Measurements from ENCODE around the gene PHLDA2.
"Not testable (repeated sequence)": the region's sequence is repeated elsewhere in the genome, so short reads cannot be mapped to it uniquely, and the experiment has no call there.

Gene PHLDA2

GRCh38 chr11:2914455-2915195 is 14.6 kb downstream of the PHLDA2 start:
- no peak for DNase-seq (ENCODE audit: low spot score)

GRCh38 chr11:2913776-2914175 is 15.4 kb downstream of the PHLDA2 start:
- DNase-seq (ENCODE audit: low spot score): no peak

- no peak for DNase-seq (ENCODE audit: low spot score)
Measured at GRCh38 chr11:2913019-2913431, 16.2 kb downstream of the PHLDA2 start.

- DNase-seq (ENCODE audit: low spot score): no peak
Measured at GRCh38 chr11:2912498-2912897, 16.7 kb downstream of the PHLDA2 start.

GRCh38 chr11:2911785-2912391 is 17.3 kb downstream of the PHLDA2 start:
- DNase-seq (ENCODE audit: low spot score): no peak

- no peak for DNase-seq (ENCODE audit: low spot score)
Measured at GRCh38 chr11:2911088-2911784, 18.0 kb downstream of the PHLDA2 start.

GRCh38 chr11:2910401-2910955 is 18.7 kb downstream of the PHLDA2 start:
- no peak for DNase-seq (ENCODE audit: low spot score)

- no peak for DNase-seq (ENCODE audit: low spot score)
Measured at GRCh38 chr11:2909133-2909902, 19.9 kb downstream of the PHLDA2 start.

GRCh38 chr11:2908130-2908529 is 21.1 kb downstream of the PHLDA2 start:
- DNase-seq (ENCODE audit: low spot score): no peak

- DNase-seq (ENCODE audit: low spot score): not testable (repeated sequence)
Measured at GRCh38 chr11:2905299-2905698, 23.9 kb downstream of the PHLDA2 start.

GRCh38 chr11:2904153-2905052 is 24.8 kb downstream of the PHLDA2 start:
- DNase-seq (ENCODE audit: low spot score): no peak

GRCh38 chr11:2903672-2904011 is 25.6 kb downstream of the PHLDA2 start:
- DNase-seq (ENCODE audit: low spot score): no peak

- no peak for DNase-seq (ENCODE audit: low spot score)
Measured at GRCh38 chr11:2902784-2903671, 26.2 kb downstream of the PHLDA2 start.

GRCh38 chr11:2901854-2902783 is 27.1 kb downstream of the PHLDA2 start:
- peak; percentile 95 for DNase-seq (ENCODE audit: low spot score)

- DNase-seq (ENCODE audit: low spot score): no peak
Measured at GRCh38 chr11:2901196-2901796, 27.9 kb downstream of the PHLDA2 start.

GRCh38 chr11:2899080-2899783 is 30.0 kb downstream of the PHLDA2 start:
- DNase-seq (ENCODE audit: low spot score): no peak

GRCh38 chr11:2898366-2899079 is 30.7 kb downstream of the PHLDA2 start:
- DNase-seq (ENCODE audit: low spot score): no peak
